Testis (tissue), 2 donors: Measurements from ENCODE around the gene SYNGR3.

ENCODE experiments used
- POLR2A ChIP-seq: fragments of 450-650 bp; IDR thresholded peaks from one replicate; pipeline ENCODE4 v1.6.1; 2017; ENCODE audit warnings: antibody characterized with exemption, mild to moderate bottlenecking, moderate library complexity
- TF ChIP-seq, protein P1 (sequence below), 3 experiments: fragments of 450-650 bp in 2 of 3; fragments of 200-600 bp in 1 of 3; sonication (generic) in 1 of 3; IDR thresholded peaks; one replicate each; pipeline ENCODE4 v1.5.1; 2016 to 2019; ENCODE audit warnings: antibody characterized with exemption in 3 of 3, mild to moderate bottlenecking in 2 of 3, moderate library complexity in 1 of 3

DNA sequence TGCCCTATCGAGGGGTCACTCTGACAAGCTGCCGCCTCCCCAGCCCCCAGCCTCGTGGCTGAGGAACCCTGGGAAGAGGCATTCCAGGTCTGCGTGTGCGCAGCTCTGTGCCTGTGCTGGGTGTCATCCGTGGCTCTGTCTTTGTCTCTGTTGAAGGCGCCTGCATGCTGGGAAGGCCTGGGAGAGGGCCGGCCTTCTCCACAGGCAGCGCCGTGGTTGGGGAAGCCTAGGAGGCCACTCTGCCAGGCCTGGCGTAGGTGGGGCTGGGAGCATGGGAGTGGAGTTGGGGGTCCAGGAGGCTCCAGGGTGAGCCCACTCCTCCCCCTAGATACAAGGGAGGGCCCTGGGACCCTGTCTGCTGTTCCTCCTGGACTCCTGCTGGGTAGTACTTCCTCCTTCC is 40.3 kb downstream of the SYNGR3 start:
- TF ChIP-seq, protein P1, sequence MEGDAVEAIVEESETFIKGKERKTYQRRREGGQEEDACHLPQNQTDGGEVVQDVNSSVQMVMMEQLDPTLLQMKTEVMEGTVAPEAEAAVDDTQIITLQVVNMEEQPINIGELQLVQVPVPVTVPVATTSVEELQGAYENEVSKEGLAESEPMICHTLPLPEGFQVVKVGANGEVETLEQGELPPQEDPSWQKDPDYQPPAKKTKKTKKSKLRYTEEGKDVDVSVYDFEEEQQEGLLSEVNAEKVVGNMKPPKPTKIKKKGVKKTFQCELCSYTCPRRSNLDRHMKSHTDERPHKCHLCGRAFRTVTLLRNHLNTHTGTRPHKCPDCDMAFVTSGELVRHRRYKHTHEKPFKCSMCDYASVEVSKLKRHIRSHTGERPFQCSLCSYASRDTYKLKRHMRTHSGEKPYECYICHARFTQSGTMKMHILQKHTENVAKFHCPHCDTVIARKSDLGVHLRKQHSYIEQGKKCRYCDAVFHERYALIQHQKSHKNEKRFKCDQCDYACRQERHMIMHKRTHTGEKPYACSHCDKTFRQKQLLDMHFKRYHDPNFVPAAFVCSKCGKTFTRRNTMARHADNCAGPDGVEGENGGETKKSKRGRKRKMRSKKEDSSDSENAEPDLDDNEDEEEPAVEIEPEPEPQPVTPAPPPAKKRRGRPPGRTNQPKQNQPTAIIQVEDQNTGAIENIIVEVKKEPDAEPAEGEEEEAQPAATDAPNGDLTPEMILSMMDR (IDR thresholded peaks at IDR 0.05): no peak
- TF ChIP-seq POLR2A: no peak
